Immature natural killer cell (primary cell): Measurements from ENCODE around the gene KAZN. TPM values are rescaled to one million over a fixed set of nuclear protein-coding genes. Genes with fewer than 3 reads are reported as not detected.

ENCODE experiments used
- DNase-seq, 3 donors: peaks; one replicate each; pipeline ENCODE4 v3.0.0; 2022; ENCODE audit warnings: mixed read lengths in 1 of 3
- H3K27ac Mint-ChIP-seq, 6 donors: one replicate each; pipeline ENCODE4 v1.8.0; 2020; ENCODE audit warnings: mixed read lengths in 6 of 6, mild to moderate bottlenecking in 5 of 6, inconsistent platforms in 4 of 6, moderate library complexity in 3 of 6
- H3K27me3 Mint-ChIP-seq, 3 donors: one replicate each; pipeline ENCODE4 v1.8.0; 2020 to 2021; ENCODE audit warnings: low read depth in 3 of 3, mild to moderate bottlenecking in 3 of 3, mixed read lengths in 3 of 3, moderate library complexity in 3 of 3, inconsistent platforms in 1 of 3
- H3K36me3 Mint-ChIP-seq, 3 donors: one replicate each; pipeline ENCODE4 v1.8.0; 2020; ENCODE audit warnings: mixed read lengths in 3 of 3, inconsistent platforms in 2 of 3, mild to moderate bottlenecking in 2 of 3
- H3K4me1 Mint-ChIP-seq, 2 donors: one replicate each; pipeline ENCODE4 v1.8.0; 2020; ENCODE audit warnings: inconsistent platforms in 2 of 2, mild to moderate bottlenecking in 2 of 2, mixed read lengths in 2 of 2, moderate library complexity in 1 of 2
- H3K4me3 Mint-ChIP-seq, 5 donors: one replicate each; pipeline ENCODE4 v1.8.0; 2020; ENCODE audit warnings: mild to moderate bottlenecking in 5 of 5, mixed read lengths in 5 of 5, inconsistent platforms in 3 of 5, moderate library complexity in 3 of 5
- H3K9me3 Mint-ChIP-seq, 6 donors: one replicate each; pipeline ENCODE4 v1.8.0; 2020; ENCODE audit warnings: mild to moderate bottlenecking in 6 of 6, mixed read lengths in 6 of 6, inconsistent platforms in 4 of 6, moderate library complexity in 3 of 6
- polyA plus RNA-seq, 3 donors: library from polyadenylated mRNA; unstranded; fragments of 300-500 nt; fragmentation: Illumina TruSeq; gene quantifications; one replicate each; pipeline ENCODE4 v1.2.3, GENCODE V29; 2021

The KAZN gene
- polyA plus RNA-seq, 3 donors from 2014 or later: 0.24 TPM; not detected in 2

GRCh38 chr1:15100121-15100879 lies 501.8 kb downstream of the KAZN start:
- Mint-ChIP-seq H3K9me3 (no peaks in the 10 kb centered on the region), H3K4me1 (peaks cover 25% of the 10 kb centered on the region in 2 donors), H3K27ac (peak overlapping the region in 3 of 6 donors; percentile 22 to 80 (median 73)), H3K36me3 (no peaks in the 10 kb centered on the region), H3K4me3 (peak overlapping the region in 2 of 5 donors; percentile 28 to 43), H3K27me3 (peaks cover 11 to 14% (median 14%) of the 10 kb centered on the region in 3 donors)
- DNase-seq: peak; percentile 66 to 68 (median 66)

DNA sequence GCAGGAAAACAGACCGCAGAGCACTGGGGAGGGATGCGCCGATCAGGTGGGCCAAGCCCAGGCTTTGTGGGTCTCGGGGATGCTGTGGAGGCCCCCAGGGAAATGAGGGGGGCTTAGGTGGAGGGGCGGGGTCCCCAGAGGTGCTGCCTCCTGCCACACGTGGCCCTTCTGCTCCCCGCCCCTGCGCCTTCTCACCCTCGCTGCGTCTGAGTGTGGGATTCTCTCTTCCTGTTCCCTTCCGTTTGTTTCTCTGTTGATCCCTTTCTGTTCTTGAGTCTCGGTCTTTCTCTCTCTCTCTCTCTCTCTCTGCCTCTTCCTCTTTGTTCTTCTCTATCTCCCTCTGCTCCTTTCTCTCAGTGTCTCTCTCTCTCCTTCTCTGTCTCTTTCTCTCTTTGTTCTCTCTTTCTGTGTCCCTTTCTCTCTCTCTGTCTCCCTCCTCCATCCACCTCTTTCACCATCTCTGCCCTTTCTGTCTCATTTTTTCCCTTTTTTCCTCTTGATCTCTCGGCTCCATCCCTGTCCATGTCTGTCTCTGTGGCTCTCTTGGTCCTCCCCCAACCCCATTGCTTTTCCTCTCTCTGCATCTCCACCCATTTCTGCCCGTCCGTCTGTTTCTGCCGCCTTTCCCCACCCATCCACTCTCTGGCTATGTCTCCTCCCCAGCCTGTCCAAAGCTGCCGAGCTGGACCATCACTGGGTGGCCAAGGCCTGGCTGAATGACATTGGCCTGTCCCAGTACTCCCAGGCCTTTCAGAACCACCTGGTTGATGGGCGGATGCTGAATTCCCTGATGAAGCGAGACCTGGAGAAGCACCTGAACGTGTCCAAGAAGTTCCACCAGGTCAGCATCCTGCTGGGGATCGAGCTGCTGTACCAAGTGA lies 502.6 kb downstream of the KAZN start:
- Mint-ChIP-seq H3K27ac (peak overlapping the region in 4 of 6 donors; percentile 56 to 87 (median 82)), H3K4me3 (peak overlapping the region in 2 of 5 donors; percentile 5 to 57), H3K4me1 (peaks cover 25% of the 10 kb centered on the region in 2 donors), H3K27me3 (peaks cover 11 to 14% (median 12%) of the 10 kb centered on the region in 3 donors), H3K36me3 (no peaks in the 10 kb centered on the region), H3K9me3 (no peaks in the 10 kb centered on the region)
- DNase-seq: no peak

DNA sequence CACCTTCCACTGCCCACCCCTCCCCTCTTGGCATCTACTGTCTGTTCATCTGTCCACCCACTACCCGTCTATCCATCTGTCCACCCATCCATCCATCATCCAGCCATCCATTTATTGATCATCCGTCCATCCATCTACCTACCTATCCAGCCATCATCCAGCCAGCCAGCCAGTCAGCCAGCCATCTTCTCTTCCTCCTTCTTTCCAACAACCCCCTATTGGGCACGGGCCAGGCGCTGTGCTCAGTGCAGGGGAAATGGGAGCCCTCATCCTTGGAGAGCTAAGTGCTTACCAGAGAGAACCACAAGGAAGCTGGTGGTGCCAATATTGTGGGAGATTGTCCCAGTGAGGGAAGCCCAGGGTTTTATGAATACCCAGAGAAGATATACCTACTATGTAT lies 503.3 kb downstream of the KAZN start:
- no peak for DNase-seq
- Mint-ChIP-seq H3K27ac (peak overlapping the region in 3 of 6 donors; percentile 9 to 80 (median 50)), H3K9me3 (no peaks in the 10 kb centered on the region)

DNA sequence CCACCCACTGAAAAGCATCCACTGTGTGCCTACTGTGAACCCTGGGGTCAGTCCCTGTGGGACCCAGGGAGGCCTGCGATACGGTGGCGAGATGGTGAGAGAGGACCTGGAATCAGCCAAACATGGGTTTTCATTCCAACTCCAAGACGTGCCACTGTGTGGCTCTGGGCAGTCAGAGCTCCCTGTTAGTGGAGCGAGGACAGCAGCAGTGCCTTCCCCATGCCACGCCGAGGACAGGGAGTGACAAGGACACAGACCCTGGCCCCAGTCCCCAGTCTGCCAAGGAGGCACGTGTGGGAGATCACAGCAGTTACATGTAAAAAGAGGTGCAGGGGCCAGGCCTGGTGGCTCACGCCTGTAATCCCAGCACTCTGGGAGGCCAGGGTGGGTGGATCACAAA lies 504.2 kb downstream of the KAZN start:
- Mint-ChIP-seq H3K27ac (no peak overlapping the region), H3K27me3 (peaks cover 11 to 14% (median 12%) of the 10 kb centered on the region in 3 donors), H3K4me1 (peaks cover 20 to 25% of the 10 kb centered on the region in 2 donors), H3K4me3 (no peak overlapping the region), H3K9me3 (no peaks in the 10 kb centered on the region), H3K36me3 (no peaks in the 10 kb centered on the region)
- no peak for DNase-seq

More for the DNA sequence above, 503.3 kb downstream of the KAZN start:
- Mint-ChIP-seq H3K36me3 (no peaks in the 10 kb centered on the region), H3K4me3 (no peak overlapping the region), H3K27me3 (peaks cover 11 to 14% (median 12%) of the 10 kb centered on the region in 3 donors), H3K4me1 (peaks cover 25% of the 10 kb centered on the region in 2 donors)

GRCh38 chr1:15103211-15103610 lies 504.7 kb downstream of the KAZN start:
- H3K4me3 Mint-ChIP-seq: no peak overlapping the region
- no peak overlapping the region for H3K27ac Mint-ChIP-seq
- peaks cover 20 to 25% of the 10 kb centered on the region in 2 donors for H3K4me1 Mint-ChIP-seq
- DNase-seq: no peak
- no peaks in the 10 kb centered on the region for H3K9me3 Mint-ChIP-seq
- peaks cover 11 to 14% (median 12%) of the 10 kb centered on the region in 3 donors for H3K27me3 Mint-ChIP-seq
- H3K36me3 Mint-ChIP-seq: no peaks in the 10 kb centered on the region

DNA sequence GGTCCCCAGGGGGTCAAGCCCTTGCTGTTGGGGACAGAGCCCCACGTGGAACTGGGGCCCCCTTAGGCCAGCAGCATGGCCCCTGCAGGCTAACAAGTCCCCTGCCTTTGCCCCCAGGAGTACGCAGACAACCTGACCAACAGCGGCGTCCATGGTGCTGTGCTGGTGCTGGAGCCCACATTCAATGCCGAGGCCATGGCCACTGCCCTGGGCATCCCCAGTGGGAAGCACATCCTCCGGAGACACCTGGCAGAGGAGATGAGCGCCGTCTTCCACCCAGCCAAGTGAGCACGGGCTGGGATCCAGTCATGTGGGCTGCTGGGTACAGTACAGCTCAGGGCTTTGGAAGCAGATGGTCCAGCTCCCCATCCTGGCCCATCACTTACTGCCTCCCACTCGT lies 505.4 kb downstream of the KAZN start:
- no peaks in the 10 kb centered on the region for H3K36me3 Mint-ChIP-seq
- no peaks in the 10 kb centered on the region for H3K9me3 Mint-ChIP-seq
- DNase-seq: no peak
- H3K27me3 Mint-ChIP-seq: peaks cover 11 to 14% (median 12%) of the 10 kb centered on the region in 3 donors
- no peak overlapping the region for H3K4me3 Mint-ChIP-seq
- H3K27ac Mint-ChIP-seq: peak overlapping the region in 1 of 6 donors; percentile 31
- peaks cover 20 to 25% of the 10 kb centered on the region in 2 donors for H3K4me1 Mint-ChIP-seq

DNA sequence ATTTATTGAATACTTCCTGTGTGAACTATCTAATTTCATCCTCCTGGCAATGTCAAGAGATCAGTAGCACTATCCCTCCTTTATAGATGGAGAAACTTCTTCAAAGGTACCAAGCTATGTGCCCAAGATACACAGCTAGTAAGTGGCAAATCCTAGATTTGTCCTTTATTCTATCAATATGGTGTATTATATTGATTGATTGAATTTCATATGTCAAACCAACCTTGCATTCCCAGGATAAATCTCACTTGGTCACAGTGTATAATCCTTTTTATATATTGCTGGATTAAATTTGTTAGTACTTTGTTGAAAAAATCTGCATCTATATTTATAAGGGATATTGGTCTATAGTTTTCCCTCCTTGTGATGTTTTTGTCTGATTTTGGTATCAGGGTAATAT lies 506.3 kb downstream of the KAZN start:
- Mint-ChIP-seq H3K27ac (no peak overlapping the region), H3K4me3 (no peak overlapping the region), H3K27me3 (peaks cover 9 to 12% (median 12%) of the 10 kb centered on the region in 3 donors), H3K4me1 (peaks cover 13 to 16% of the 10 kb centered on the region in 2 donors), H3K9me3 (no peaks in the 10 kb centered on the region), H3K36me3 (no peaks in the 10 kb centered on the region)
- no peak for DNase-seq

DNA sequence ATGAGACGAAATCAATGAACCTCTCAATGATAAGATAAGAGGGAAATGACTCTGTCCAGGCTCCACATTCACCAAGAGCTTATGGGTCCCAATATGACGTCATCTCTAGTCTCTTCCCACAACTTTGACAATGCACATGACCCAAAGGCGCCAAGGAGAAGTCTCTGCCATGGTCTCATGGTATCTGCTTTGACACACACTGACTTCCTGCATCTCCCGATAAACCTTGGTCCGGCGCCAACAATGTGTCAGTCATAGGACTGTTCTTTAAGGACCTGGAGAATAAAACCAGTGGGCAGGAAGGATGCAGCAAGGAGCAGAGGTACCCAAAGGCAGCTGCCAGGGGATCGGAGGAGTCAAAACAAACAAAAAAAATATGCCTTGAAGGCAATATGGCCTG lies 508.1 kb downstream of the KAZN start:
- Mint-ChIP-seq H3K27ac (no peak overlapping the region), H3K4me1 (no peaks in the 10 kb centered on the region), H3K27me3 (peaks cover 0 to 2% (median 1%) of the 10 kb centered on the region in 3 donors), H3K4me3 (no peak overlapping the region), H3K9me3 (no peaks in the 10 kb centered on the region), H3K36me3 (no peaks in the 10 kb centered on the region)
- DNase-seq: no peak

DNA sequence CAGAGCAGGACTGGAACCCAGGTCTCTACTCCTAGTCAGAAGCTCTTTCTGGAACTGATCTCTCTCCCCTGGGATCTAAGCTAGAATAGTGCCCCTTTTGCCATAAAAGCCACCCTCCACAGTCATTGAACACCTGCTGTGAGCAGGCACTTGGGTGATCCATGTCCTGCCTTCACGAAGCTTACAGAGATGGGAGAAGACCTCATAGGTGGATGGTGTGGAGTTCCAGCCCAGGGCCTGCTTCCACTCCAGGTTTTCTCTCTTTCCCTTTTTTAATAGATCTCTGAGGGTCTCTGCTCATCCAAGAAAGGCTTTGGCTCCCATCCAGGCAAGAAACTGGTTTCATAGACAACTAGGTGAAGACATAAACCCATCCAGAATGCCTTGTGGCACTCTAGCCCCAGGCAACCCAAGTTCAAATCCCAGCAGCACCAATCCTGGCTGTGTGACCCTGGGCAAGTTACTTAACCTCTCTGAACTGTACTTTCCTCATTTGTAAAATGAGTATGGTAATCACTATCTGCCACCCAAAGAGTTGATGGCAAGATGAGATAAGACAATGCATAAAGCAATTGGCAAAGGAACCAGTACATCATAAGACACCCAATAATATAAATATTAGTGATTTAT lies 508.7 kb downstream of the KAZN start:
- no peak for DNase-seq
- Mint-ChIP-seq H3K27ac (no peak overlapping the region), H3K36me3 (no peaks in the 10 kb centered on the region), H3K4me1 (peaks cover 3 to 4% of the 10 kb centered on the region in 2 donors), H3K9me3 (no peaks in the 10 kb centered on the region), H3K27me3 (peaks cover 1 to 2% (median 2%) of the 10 kb centered on the region in 3 donors), H3K4me3 (no peak overlapping the region)

GRCh38 chr1:15107911-15108310 lies 509.4 kb downstream of the KAZN start:
- Mint-ChIP-seq H3K4me1 (peaks cover 6% of the 10 kb centered on the region in 2 donors), H3K4me3 (no peak overlapping the region), H3K27me3 (peaks cover 2 to 3% (median 3%) of the 10 kb centered on the region in 3 donors), H3K36me3 (no peaks in the 10 kb centered on the region), H3K27ac (no peak overlapping the region), H3K9me3 (no peaks in the 10 kb centered on the region)
- DNase-seq: no peak

- H3K9me3 Mint-ChIP-seq: no peaks in the 10 kb centered on the region
- no peak overlapping the region for H3K4me3 Mint-ChIP-seq
- no peak for DNase-seq
- no peaks in the 10 kb centered on the region for H3K36me3 Mint-ChIP-seq
- no peak overlapping the region for H3K27ac Mint-ChIP-seq
- peaks cover 6% of the 10 kb centered on the region in 2 donors for H3K4me1 Mint-ChIP-seq
- peaks cover 3 to 9% (median 4%) of the 10 kb centered on the region in 3 donors for H3K27me3 Mint-ChIP-seq
Observed at GRCh38 chr1:15110128-15110866, 511.8 kb downstream of the KAZN start.

DNA sequence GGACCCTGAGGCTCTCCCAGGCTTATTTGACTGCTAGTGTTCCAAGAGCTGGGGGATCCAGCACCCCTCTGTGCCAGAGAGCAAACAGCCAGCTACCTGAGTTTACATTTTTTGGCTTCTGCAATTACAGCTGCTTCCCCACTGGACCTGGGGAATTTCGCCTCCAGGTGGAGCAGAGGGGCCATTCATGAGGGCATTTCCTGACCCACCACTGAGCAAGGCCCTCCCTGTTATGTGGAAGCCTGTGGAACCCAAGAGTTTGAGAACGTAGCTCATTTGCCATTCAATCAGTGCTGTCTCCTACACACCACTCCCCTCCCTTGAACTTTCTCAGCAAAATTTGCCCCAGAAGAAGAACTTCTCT lies 512.4 kb downstream of the KAZN start:
- Mint-ChIP-seq H3K9me3 (no peaks in the 10 kb centered on the region), H3K27me3 (peaks cover 3 to 9% (median 4%) of the 10 kb centered on the region in 3 donors), H3K4me1 (peaks cover 6% of the 10 kb centered on the region in 2 donors), H3K4me3 (no peak overlapping the region), H3K27ac (no peak overlapping the region), H3K36me3 (no peaks in the 10 kb centered on the region)
- DNase-seq: no peak

DNA sequence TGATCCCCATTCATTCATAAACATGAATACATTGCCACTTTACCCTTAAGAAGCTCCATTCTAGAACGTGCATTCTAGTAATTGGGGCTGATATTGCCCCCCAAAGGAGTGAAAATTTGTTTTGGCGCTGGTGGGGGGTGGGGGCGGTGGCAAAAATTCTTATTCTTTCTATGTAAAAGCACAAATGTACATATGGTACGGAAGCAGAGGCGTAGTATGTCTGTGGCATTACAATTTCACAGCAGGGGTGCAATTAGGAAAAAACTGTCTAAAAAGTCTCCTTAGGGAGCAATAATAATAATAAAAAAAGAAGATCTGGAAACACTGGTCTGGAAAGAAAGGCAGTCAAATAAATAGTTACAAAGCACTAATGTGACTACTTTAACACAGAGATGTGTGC lies 514.7 kb downstream of the KAZN start:
- no peak overlapping the region for H3K4me3 Mint-ChIP-seq
- DNase-seq: no peak
- peaks cover 6% of the 10 kb centered on the region in 2 donors for H3K4me1 Mint-ChIP-seq
- peaks cover 3 to 12% (median 4%) of the 10 kb centered on the region in 3 donors for H3K27me3 Mint-ChIP-seq
- no peak overlapping the region for H3K27ac Mint-ChIP-seq
- H3K36me3 Mint-ChIP-seq: no peaks in the 10 kb centered on the region
- H3K9me3 Mint-ChIP-seq: no peaks in the 10 kb centered on the region
